Fibroblast of mammary gland (primary cell): ENCODE data around the gene COL1A2.

Experiments
- DNase-seq: peaks from one replicate; pipeline ENCODE4 v3.0.0-alpha.2; 2010; ENCODE audit warnings: low read depth
- H3K4me3 ChIP-seq: 2 replicates; pipeline ENCODE4 v1.5.1; 2011; ENCODE audit warnings: low read depth, mild to moderate bottlenecking, low read length, moderate library complexity; ENCODE audit not compliant: control insufficient read depth
- TF ChIP-seq, protein P1 (sequence below): conservative IDR thresholded peaks from 2 replicates; pipeline ENCODE4 v1.5.1; 2011; ENCODE audit warnings: low read depth, low read length, inconsistent platforms; ENCODE audit not compliant: control insufficient read depth, insufficient read depth

Gene COL1A2

GRCh38 chr7:94421681-94422080 is 27.0 kb downstream of the COL1A2 start:
- DNase-seq = peak; percentile 45
- H3K4me3 ChIP-seq = no peak overlapping the region
- TF ChIP-seq, protein P1, sequence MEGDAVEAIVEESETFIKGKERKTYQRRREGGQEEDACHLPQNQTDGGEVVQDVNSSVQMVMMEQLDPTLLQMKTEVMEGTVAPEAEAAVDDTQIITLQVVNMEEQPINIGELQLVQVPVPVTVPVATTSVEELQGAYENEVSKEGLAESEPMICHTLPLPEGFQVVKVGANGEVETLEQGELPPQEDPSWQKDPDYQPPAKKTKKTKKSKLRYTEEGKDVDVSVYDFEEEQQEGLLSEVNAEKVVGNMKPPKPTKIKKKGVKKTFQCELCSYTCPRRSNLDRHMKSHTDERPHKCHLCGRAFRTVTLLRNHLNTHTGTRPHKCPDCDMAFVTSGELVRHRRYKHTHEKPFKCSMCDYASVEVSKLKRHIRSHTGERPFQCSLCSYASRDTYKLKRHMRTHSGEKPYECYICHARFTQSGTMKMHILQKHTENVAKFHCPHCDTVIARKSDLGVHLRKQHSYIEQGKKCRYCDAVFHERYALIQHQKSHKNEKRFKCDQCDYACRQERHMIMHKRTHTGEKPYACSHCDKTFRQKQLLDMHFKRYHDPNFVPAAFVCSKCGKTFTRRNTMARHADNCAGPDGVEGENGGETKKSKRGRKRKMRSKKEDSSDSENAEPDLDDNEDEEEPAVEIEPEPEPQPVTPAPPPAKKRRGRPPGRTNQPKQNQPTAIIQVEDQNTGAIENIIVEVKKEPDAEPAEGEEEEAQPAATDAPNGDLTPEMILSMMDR = no peak

- H3K4me3 ChIP-seq = no peak overlapping the region
- TF ChIP-seq, protein P1 = no peak
- DNase-seq = peak; percentile 1
Observed at GRCh38 chr7:94422136-94422535, 27.4 kb downstream of the COL1A2 start.

DNA sequence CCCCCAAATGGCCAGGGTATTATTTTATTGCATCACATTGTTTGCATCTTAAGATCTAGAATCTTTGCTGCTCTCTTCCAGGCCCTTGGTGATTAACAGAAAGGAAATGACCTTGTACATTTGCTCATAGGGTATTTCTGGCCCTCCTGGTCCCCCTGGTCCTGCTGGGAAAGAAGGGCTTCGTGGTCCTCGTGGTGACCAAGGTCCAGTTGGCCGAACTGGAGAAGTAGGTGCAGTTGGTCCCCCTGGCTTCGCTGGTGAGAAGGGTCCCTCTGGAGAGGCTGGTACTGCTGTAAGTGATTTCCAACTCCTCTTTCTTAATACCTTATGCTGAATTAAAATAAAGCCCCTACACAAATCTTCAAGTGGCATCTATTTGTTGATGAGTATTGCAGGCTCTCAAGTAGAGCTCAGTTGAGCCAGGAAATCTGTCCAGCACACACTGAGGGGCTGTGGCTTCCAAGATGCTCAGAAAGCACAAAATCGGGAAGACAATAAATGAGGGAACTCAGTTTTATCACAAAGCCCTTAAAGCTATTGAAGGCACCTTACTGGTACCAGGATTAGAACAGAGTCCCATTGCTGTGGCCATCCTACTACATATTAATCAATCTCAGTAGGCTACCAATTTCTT is 28.2 kb downstream of the COL1A2 start:
- DNase-seq = peak; percentile 41
- no peak overlapping the region for H3K4me3 ChIP-seq
- TF ChIP-seq, protein P1 = no peak

- H3K4me3 ChIP-seq = no peak overlapping the region
- DNase-seq = peak; percentile 90
- TF ChIP-seq, protein P1 = no peak
Observed at GRCh38 chr7:94423863-94424735, 29.4 kb downstream of the COL1A2 start.

GRCh38 chr7:94425546-94425945 is 30.9 kb downstream of the COL1A2 start:
- peak; percentile 8 for DNase-seq
- TF ChIP-seq, protein P1 = no peak
- H3K4me3 ChIP-seq = no peak overlapping the region

DNA sequence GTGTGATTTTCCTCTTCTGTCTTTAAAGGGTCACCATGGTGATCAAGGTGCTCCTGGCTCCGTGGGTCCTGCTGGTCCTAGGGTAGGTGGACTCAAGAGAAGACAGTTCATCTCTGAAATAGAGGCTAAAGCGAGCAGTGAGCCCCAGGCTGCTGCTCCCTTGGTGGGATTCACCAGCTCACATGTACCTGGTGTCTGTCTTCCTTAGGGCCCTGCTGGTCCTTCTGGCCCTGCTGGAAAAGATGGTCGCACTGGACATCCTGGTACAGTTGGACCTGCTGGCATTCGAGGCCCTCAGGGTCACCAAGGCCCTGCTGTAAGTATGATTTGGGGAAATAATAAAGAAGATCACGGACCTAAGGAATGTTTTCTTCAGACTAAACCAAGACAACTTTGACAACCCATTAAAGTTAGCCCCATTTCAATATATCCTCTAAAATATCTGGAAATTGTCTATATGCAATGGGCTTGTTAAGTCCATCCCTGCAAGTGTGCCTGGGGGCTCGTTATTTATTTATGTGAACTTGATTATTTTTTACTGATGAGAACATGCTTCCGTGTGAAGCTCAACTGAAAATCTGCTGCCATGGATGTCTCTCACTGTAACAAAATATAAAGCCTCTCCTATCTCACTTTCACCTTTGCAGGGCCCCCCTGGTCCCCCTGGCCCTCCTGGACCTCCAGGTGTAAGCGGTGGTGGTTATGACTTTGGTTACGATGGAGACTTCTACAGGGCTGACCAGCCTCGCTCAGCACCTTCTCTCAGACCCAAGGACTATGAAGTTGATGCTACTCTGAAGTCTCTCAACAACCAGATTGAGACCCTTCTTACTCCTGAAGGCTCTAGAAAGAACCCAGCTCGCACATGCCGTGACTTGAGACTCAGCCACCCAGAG is 32.5 kb downstream of the COL1A2 start:
- no peak overlapping the region for H3K4me3 ChIP-seq
- TF ChIP-seq, protein P1 = no peak
- DNase-seq = peak; percentile 23
